Bronchial epithelial cell (primary cell): Measurements from ENCODE around the gene SLC4A5. TPM values are rescaled to one million over a fixed set of nuclear protein-coding genes. Genes with fewer than 3 reads are reported as not detected.
"Not testable (repeated sequence)": the region's sequence is repeated elsewhere in the genome, so short reads cannot be mapped to it uniquely, and the experiment has no call there.

Source experiments
- DNase-seq: peaks from one replicate; pipeline ENCODE4 v3.0.0-alpha.2; 2010; ENCODE audit warnings: low read depth
- FAIRE-seq: peaks from 2 replicates; lab custom pipeline; 2011; peaks lifted over from hg19 to GRCh38; lab: Jason Lieb, UNC
- H3K27me3 ChIP-seq: 2 replicates; pipeline ENCODE4 v1.5.1; 2011; ENCODE audit warnings: low read length; ENCODE audit not compliant: control insufficient read depth, insufficient read depth
- H3K36me3 ChIP-seq: 2 replicates; pipeline ENCODE4 v1.5.1; 2011; ENCODE audit warnings: low read length; ENCODE audit not compliant: control insufficient read depth, insufficient read depth
- H3K4me3 ChIP-seq: 2 replicates; pipeline ENCODE4 v1.5.1; 2011; ENCODE audit warnings: mild to moderate bottlenecking, low read depth, low read length, control low read depth
- CTCF ChIP-seq: IDR thresholded peaks from 2 replicates; pipeline ENCODE4 v1.5.1; 2011; ENCODE audit warnings: mild to moderate bottlenecking, moderate library complexity, low read length, control low read depth, inconsistent platforms; ENCODE audit not compliant: insufficient read depth, severe bottlenecking
- total RNA-seq: library from RNA; depleted of rRNA; stranded (reverse); fragments of >200 nt; gene quantifications from 2 replicates; pipeline ENCODE4 v1.2.1, GENCODE V29; 2014

Gene SLC4A5
- total RNA-seq, 1 donor from 2014 or later = under 0.01 TPM

DNA sequence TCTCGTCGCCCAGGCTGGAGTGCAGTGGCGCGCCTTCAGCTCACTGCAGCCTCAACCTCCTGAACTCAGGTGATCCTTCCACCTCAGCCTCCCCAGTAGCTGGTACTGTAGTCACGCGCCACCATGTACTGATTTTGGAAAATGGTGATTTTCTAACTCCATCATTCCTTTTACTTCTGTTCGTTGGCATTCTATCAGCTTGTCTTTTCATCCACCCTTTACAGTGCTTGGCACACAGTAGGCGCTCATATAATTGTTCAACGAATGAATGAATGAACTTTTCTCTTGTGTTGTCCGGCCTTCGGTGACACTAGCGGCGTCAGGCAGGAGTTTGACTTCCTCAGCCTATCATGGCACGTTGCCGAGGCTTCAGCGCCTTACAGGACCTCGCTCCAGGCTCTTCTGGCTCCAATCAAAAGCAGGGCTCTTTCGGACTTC, 145.2 kb downstream of the SLC4A5 start:
- FAIRE-seq (no peak), DNase-seq (no peak)
- Histone ChIP-seq H3K27me3 (no peaks in the 10 kb centered on the region), H3K4me3 (peak overlapping the region; percentile 85), H3K36me3 (peaks cover 1% of the 10 kb centered on the region)
- TF ChIP-seq CTCF = no peak

DNA sequence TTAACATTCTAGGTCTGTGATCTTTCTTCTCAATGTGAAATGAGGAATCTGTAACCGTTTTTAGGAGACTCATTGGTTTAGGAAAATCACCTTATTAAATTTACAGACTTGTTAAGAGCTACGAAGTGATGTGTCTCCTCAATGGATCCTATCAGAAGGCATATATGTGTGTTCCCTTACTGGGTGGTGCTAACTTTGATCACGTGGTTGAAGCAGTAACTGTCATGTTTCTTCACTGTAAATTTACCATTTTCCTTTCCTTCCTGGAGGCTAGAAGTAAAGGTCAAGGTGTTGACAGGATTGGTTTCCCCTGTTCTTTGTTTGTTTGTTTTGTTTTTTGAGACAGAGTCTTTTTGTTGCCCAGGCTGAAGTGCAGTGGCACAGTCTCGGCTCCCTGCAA, 146.2 kb downstream of the SLC4A5 start:
- Histone ChIP-seq H3K27me3 (no peaks in the 10 kb centered on the region), H3K36me3 (no peaks in the 10 kb centered on the region), H3K4me3 (no peak overlapping the region)
- FAIRE-seq (no peak), DNase-seq (no peak)
- TF ChIP-seq CTCF = no peak

- Histone ChIP-seq H3K4me3 (no peak overlapping the region), H3K27me3 (no peaks in the 10 kb centered on the region), H3K36me3 (no peaks in the 10 kb centered on the region)
- DNase-seq (no peak), FAIRE-seq (no peak)
- TF ChIP-seq CTCF = no peak
Measured at GRCh38 chr2:74194799-74195198, 148.4 kb downstream of the SLC4A5 start.

DNA sequence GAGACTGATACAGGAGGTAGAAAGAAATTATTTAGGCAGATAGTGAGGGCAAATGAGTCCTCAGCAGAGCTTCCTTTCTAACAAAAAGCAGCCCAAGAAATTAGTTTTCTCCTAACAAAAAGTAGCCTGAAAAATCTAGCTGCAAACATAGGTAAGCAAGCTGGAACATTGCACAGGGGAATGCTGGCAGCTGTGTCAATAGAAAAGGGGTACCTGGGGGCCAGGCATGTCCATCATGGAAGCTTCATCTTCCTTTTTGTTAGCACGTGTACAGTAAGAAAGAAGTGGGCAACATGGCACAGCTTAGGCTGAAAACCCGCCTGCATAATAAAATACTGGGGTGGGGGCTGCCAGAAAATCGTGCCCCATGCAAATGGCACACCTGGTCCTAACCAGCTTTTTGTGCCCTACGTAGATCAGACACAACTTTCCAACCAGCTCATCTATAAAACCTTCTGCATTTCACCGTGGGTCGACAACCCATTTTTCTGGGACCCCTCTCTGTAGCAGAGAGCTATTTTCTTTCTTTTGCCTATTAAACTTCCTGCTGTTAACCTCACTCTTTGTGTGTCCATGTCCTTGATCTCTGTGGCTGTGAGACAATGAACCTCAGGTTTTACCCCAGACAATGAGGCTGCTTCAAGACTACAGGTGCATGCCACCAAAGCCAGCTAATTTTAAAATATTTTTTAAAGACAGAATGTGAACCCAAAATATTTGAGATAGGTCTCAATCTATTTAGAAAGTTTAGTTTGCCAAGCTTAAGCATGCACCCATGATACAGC, 151.4 kb downstream of the SLC4A5 start:
- no peak for FAIRE-seq
- TF ChIP-seq CTCF = no peak
- no peak for DNase-seq
- no peaks in the 10 kb centered on the region for H3K36me3 ChIP-seq
- H3K27me3 ChIP-seq = no peaks in the 10 kb centered on the region
- no peak overlapping the region for H3K4me3 ChIP-seq

DNA sequence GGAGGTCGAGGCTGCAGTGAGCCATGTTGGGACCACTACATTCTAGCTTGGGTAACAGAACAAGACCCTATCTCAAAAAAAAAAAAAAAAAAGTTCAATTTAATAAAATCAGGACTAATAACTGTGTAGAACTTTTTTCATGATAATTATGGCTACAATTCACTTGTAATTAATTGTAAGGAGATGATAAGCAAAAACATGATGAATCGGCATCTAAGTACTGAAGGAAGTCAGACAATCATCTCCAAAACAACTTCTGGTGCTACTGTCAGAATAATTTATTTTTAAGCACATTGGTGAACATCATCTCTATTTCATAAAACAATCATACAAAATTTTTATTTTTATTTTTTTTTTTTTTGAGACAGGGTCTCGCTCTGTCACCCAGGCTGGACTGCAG, 154.5 kb downstream of the SLC4A5 start:
- Histone ChIP-seq H3K36me3 (no peaks in the 10 kb centered on the region), H3K27me3 (no peaks in the 10 kb centered on the region), H3K4me3 (no peak overlapping the region)
- TF ChIP-seq CTCF = no peak
- no peak for DNase-seq
- no peak for FAIRE-seq

GRCh38 chr2:74188018-74188601, 155.1 kb downstream of the SLC4A5 start:
- peak; percentile 70 for FAIRE-seq
- Histone ChIP-seq H3K27me3 (no peaks in the 10 kb centered on the region), H3K36me3 (no peaks in the 10 kb centered on the region), H3K4me3 (no peak overlapping the region)
- DNase-seq = peak; percentile 97
- no peak for TF ChIP-seq CTCF

DNA sequence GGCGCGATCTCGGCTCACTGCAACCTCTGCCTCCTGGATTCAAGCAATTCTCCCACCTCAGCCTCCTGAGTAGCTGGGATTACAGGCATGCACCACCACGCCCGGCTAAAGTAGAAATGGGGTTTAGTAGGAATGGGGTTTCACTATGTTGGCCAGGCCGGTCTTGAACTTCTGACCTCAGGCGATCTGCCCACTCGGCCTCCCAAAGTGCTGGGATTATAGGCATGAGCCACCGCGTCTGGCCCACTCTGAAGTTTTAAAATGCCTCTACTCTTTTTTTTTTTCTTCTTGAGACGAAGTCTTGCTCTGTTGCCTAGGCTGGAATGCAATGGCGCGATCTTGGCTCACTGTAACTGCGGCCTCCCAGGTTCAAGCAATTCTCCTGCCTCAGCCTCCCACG, 156.5 kb downstream of the SLC4A5 start:
- not testable (repeated sequence) for H3K36me3 ChIP-seq, FAIRE-seq, H3K27me3 ChIP-seq, H3K4me3 ChIP-seq, DNase-seq
